GM18868 (cell line): ENCODE data around the gene ZC2HC1C.

Source experiments
- ATAC-seq: cut with Tn5 transposase; IDR thresholded peaks from one replicate; pipeline ENCODE4 v1.9.1; 2021; ENCODE audit warnings: mild to moderate bottlenecking, moderate library complexity; ENCODE audit not compliant: unreplicated experiment

Gene ZC2HC1C

GRCh38 chr14:75069121-75069810 lies at the start of gene ZC2HC1C:
ZC2HC1C (plus strand) TSS chr14:75069641; CDS start chr14:75070574, 933 bp downstream.
- ATAC-seq = peak; percentile 57

- no peak for ATAC-seq
These were observed 46.8 kb upstream of the ZC2HC1C start for GRCh38 chr14:75022655-75023054.

- ATAC-seq = no peak
These were observed 46.3 kb upstream of the ZC2HC1C start for GRCh38 chr14:75023108-75023507.

GRCh38 chr14:75025082-75025481 lies 44.4 kb upstream of the ZC2HC1C start:
- no peak for ATAC-seq

GRCh38 chr14:75025876-75026275 lies 43.6 kb upstream of the ZC2HC1C start:
- ATAC-seq = no peak

- ATAC-seq = no peak
These were observed 39.3 kb upstream of the ZC2HC1C start for GRCh38 chr14:75030147-75030546.

GRCh38 chr14:75032939-75033338 lies 36.5 kb upstream of the ZC2HC1C start:
- ATAC-seq = no peak

GRCh38 chr14:75040507-75040906 lies 28.9 kb upstream of the ZC2HC1C start:
- no peak for ATAC-seq

- no peak for ATAC-seq
These were observed 28.5 kb upstream of the ZC2HC1C start for GRCh38 chr14:75040959-75041358.

GRCh38 chr14:75041613-75042012 lies 27.8 kb upstream of the ZC2HC1C start:
- no peak for ATAC-seq

- no peak for ATAC-seq
These were observed 27.4 kb upstream of the ZC2HC1C start for GRCh38 chr14:75042035-75042434.

GRCh38 chr14:75044322-75044721 lies 25.1 kb upstream of the ZC2HC1C start:
- ATAC-seq = no peak

GRCh38 chr14:75044752-75045151 lies 24.7 kb upstream of the ZC2HC1C start:
- ATAC-seq = no peak

GRCh38 chr14:75046275-75046674 lies 23.2 kb upstream of the ZC2HC1C start:
- ATAC-seq = no peak

GRCh38 chr14:75046899-75047298 lies 22.5 kb upstream of the ZC2HC1C start:
- no peak for ATAC-seq

- ATAC-seq = no peak
These were observed 21.9 kb upstream of the ZC2HC1C start for GRCh38 chr14:75047506-75047905.

GRCh38 chr14:75048101-75048500 lies 21.3 kb upstream of the ZC2HC1C start:
- ATAC-seq = no peak

GRCh38 chr14:75049136-75049535 lies 20.3 kb upstream of the ZC2HC1C start:
- ATAC-seq = no peak

- no peak for ATAC-seq
These were observed 19.7 kb upstream of the ZC2HC1C start for GRCh38 chr14:75049731-75050201.

- ATAC-seq = peak; percentile 67
These were observed 18.4 kb upstream of the ZC2HC1C start, which contains the start of gene MLH3 for GRCh38 chr14:75050852-75051555. MLH3 (minus strand) TSS chr14:75051467; CDS start chr14:75049655, 1,812 bp downstream.

- ATAC-seq = no peak
These were observed 17.9 kb upstream of the ZC2HC1C start for GRCh38 chr14:75051556-75051899.
